ACHN (cell line): ENCODE results near the gene PPP1R3C.

Source experiments
- DNase-seq: peaks from one replicate; pipeline ENCODE4 v3.0.0-alpha.2; 2015
- in situ Hi-C: cut with HindIII; loops from 2 replicates; pipeline ENCODE4 v1.10.0; 2017; ENCODE audit warnings: low sequenced_read_pairs, low pct_ligation_motif_present, low pct_unique_long_range_greater_than_20kb

The PPP1R3C gene

DNA sequence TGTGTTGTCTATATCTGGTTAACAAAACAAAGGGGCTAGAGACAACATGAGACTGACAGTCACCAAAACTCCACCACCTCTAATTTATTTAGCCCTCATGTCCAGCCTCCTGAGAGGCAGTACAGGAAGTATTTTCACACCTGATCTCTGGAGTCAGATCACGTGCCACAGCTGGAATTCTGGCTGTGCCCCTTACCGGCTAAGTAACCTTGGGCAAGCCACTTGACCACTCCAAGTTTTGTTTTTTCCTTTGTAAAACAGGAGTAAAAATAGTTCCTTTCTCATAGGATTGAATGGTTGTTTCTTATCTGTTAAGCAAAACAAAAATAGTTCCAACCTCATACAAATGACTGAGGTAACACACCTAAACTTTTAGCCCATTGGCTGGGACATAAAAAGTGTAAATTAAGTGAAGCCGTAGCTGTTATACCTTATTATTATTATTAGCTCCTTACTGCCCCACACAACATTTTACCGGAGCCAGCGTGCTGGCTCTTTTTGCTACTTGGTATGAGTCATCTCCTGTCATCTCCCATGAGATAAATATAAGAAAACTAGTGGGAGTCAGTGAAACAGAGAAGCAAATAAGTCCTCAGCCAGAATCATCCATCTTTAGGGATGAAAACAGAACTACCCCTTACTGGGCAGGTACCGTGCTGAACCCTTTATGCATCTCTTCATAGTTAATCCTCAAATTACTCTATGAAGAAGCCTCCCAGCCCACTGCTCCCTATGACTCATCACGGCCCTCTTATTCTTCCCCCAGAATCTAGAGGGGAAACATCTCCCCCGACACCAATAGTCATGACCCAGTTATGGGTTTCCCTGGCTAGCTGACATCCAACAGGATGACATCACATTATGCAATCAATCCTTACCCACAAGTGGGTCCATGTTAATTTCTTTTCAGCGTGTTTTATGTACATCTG, 44.9 kb downstream of the PPP1R3C start:
- peak; percentile 49 for DNase-seq
- in situ Hi-C loops, result no loop called here

DNA sequence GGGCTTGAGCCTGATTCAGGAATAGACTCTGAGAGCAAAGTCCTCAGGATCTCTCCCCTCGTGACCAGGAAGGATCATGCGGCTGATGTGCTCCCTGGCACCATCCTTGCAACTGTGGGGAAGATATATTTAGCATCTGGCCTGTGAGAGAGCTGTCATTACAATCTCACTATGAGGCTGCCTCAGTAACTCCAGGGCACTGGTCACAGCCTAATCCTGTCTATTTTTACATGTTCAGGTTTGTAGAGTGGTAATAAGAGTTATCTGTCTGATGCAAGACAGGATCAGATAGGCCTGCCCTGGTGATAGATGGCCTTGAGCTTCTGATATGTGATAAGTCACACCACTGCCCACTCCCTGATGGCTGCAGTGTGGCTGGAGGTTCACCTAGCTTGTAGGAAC, 50.7 kb downstream of the PPP1R3C start:
- in situ Hi-C loops, result no loop called here
- no peak for DNase-seq

GRCh38 chr10:91579329-91579985, 53.4 kb downstream of the PPP1R3C start:
- in situ Hi-C loops, result no loop called here
- no peak for DNase-seq
